C1 segment of cervical spinal cord (tissue), 14 donors: ENCODE data around the gene SSUH2.
"Not testable (repeated sequence)": the region's sequence is repeated elsewhere in the genome, so short reads cannot be mapped to it uniquely, and the experiment has no call there.

ENCODE experiments used
- DNase-seq, 14 donors: peaks; one replicate each; lab custom pipeline; 2025; lab: John Stamatoyannopoulos, UW

SSUH2 gene

DNA sequence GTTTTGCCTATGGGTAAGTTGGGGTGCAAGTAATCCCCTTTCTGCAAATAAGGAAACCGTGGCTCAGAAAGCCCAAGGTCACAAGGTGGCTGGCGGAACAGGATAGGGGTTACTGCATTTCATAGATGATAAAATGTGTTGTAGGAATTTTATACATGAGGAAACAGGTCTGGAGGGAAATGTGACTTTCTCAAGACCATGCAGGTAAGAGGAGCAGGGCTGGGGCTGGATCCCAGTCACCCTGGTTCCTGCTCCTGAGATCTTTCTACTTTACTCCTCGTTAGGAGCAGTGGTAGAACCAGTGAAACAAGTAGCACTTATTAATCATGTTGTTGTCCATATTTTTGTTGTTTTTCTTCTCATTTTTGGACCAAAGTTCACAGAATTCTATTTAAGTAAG lies 63.2 kb downstream of the SSUH2 start:
- DNase-seq, result no peak

DNA sequence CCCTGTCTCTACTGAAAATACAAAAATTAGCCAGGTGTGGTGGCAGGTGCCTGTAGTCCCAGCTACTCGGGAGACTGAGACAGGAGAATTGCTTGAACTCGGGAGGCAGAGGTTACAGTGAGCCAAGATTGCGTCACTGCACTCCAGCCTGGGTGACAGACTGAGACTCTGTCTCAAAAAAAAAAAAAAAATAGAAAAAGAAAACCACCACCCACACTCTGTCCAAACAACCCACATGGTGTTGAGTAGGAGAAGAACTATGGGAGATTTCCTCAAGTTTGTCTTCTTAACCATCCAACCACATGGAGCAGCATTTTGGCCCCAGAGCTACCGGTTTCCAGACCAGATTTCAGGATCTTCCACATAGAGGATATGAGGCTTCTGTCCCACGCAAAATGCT lies 64.2 kb downstream of the SSUH2 start:
- DNase-seq, result not testable (repeated sequence)

DNA sequence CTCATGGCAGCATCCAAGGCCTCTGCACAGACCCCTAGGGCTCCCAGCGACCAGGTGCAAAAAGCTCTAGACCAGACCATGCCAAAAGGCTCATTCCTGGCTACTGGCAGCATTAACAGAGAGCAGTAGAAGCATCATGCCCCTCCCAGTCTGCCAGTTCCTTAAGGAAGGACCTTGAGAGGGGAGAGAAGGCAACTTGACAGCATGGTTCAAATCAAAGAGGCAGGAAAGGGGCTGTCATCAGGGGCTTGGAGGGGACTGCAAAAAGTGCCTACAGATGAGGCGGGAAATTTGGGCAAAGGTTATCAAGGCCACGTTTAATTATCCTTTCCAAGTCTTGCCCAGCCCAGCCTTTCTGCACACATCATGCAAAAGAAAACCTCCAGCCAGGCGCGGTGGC lies 64.7 kb downstream of the SSUH2 start:
- DNase-seq, result no peak

DNA sequence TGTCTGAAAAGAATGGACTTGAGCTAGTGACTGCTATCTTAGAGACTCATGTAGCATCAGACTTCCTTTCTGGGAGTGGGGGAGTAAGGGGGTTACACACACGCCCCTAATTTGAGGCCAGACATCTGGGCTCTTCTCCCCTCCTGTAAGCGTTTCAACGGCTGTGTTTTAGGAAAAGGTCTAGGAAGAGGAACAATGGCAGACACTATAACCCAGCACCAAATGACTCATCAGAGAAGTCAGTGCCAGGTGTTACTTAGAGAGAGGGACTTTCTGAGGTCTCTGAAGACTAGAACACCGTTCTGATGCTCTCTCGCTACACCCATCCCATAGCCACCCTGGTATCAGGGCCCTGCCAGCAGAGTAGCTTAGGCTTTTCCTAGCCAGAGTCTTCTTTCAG lies 65.5 kb downstream of the SSUH2 start:
- no peak for DNase-seq

DNA sequence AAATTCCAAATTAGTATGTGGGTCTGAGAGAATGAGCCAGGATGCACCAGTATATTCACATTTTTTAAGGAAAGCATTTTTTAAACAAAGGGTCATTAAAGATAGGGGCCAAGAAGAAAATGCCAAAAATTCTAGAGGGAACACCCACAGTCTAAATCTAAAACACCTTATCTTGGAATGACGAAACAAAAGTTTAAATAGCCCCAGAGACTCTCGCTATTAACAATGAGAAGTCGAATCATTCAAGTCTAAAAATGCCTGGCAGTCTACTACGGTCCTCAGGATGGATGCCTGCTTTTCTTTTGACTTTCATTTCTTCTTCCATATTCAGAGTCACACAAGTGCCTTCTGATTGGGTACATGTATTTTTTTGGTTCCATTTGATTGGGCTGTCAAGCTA lies 66.3 kb downstream of the SSUH2 start:
- no peak for DNase-seq

DNA sequence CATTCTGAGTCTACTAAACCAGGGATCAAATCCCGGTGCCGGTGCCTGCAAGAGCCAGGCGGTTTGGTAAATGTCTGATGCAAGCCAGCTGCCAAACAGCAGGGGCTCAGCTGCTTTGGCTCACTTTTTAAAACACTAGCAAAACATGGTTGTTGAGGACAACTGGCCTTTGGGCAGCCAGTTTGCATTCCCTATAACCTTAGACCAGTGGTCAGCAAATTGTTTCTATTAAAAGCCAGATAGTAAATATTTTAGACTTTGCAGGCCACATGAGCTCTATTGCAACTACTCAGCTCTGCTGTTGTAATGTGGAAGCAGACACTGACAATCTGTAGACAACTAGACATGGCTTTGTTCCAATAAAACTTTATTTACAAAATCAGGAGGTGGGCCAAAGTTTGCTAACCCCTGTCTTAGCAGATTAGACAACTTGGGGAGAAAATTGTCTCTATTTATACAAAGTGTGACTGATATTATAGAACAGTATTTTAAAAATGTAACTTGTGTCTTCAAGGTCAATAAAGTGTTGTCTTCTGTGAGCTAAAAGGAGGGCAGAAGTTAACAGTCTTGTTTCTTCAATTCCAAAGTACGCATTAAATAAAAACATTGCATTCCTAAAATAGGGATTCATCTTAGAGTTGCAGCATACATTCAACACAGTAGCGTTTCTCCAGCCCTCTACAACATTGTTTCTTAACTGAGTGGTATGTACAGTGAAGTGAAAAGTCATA lies 67.6 kb downstream of the SSUH2 start:
- DNase-seq, result no peak

DNA sequence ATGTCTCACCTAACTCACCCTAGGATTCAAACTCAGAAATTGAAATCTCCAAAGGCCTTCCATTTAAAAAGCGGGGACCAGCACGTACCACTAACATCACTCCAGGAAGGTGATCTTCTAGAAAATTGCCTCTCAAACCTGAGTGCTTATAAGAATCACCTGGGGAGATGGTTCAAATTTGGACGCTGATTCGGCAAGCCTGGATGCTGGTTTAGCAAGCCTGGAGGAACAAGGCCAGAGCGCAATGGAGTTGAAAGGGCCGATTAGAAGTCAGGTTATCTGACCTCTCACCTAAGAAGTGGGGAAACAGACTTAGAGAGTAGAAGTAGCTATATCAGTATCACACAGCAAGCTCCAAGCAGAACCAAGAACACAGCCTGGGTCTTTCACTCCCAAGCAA lies 68.2 kb downstream of the SSUH2 start:
- DNase-seq, result no peak

DNA sequence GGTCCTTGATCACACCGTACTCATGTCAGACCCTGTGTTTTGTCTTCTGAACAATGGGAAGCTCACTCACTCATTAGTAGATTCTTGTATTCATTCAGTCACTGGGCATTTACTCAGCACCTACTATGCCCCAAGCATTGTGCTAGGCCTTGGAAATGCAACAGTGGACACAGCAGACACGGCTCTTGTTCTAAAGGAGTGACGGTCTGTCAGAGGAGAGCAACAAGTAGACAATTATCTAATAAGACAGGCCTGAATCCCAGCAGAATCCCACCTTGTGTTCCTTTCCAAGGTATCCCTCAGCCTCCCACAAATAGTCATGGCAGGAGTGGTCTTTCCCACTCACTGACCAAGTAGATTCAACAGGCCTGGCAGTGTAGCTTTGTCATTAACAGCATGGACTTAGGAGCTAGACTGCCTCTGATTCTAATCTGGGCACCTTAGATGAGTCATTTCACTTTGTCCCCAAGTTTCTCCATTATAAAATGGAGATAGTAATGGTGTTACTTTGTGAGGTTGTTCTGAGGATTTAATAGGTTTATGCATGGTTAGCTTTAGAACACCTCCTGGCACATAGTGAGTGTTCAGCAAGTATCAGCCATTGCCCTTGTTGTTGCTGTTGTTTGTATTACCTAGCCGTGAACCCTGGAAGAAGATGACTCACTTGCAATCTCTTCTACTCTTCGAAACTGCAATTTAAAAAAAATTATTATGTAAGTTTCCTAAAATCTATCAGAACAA lies 69.1 kb downstream of the SSUH2 start:
- DNase-seq, result no peak

DNA sequence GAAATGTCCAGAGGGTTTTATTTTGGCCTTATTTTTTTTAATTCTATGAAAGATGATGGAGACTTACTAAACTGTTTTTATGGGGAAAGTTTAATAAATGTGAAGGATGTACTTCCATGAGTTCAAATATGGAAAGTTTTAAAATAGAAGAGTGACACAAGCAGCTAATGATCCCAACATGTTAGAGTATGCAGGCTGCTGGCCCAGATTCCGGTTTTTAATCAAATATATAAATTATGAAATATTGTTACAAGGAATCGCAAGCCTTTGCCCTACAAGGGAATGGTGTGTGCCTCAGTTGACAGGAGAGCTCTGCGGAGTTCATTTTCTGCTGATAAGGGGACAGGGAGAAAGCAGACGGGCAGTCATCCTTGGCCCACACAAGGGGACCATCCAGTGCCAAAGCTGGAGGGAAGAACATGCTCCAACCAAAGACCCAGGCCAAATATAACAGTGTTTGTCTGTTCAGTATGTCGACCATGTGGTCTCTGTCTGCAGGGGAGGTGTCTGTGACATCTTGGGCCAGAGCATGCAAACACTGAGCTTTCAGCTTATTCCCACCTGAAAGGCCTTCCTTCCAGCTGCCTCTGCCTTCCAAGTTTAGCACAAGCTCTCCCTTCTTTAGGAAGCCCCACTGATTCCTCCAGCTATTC lies 69.8 kb downstream of the SSUH2 start:
- DNase-seq, result no peak

DNA sequence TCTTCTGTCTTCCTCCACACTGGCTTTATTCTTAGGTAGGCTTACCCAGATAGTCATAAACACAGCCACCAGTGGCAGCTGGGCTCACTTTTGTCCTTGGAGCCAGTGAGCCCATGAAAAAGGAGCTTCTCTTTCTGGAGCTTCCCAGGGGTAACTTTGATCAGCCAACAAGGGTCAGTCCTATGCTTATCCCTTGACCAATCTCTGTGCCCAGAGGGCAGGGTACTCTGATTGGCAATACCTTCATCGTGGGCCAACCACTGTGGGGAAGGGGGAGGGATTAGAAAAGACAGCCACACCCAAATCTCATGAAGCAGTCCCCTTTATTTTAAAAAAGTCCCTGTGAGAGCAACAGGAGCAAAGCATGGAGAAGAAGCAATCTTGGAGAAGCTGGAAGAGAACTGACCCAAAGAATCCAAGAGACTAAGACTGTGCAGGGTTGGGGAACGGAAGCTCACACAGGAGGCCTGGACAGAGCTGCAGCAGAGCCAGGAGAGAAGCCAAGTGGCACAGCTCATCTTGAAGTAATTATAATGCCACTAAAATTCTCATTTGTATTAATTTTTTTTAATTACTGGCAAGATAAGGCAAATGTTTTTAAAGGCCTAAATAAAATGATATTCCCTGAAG lies 70.4 kb downstream of the SSUH2 start:
- no peak for DNase-seq

DNA sequence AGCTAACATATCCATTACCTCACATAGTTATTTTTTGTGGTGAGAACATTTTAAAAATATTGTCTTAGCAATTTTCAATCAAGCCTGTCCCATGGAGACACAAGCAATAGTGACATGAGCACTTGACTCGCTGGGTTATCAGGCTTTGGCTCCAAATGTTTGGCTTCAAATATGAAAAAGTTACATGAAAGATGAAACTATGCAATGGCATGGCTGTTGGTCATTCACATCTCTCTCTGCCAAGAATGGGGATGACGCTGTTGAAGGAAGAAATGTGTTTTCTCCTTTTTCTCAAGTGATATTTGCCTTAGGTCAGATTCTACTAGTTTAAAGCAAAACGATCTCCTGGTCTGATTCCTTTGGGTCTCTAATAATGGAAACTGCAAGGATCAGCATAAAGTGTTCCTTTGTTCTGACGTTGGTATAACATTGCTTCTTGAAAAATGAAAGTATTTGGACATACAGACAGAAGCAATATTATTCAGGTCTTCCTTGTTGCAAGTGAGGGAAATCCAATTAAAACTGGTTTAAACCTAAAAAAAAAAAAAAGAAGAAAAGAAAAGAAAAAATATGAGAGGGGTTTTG lies 71.2 kb downstream of the SSUH2 start:
- DNase-seq, result no peak

DNA sequence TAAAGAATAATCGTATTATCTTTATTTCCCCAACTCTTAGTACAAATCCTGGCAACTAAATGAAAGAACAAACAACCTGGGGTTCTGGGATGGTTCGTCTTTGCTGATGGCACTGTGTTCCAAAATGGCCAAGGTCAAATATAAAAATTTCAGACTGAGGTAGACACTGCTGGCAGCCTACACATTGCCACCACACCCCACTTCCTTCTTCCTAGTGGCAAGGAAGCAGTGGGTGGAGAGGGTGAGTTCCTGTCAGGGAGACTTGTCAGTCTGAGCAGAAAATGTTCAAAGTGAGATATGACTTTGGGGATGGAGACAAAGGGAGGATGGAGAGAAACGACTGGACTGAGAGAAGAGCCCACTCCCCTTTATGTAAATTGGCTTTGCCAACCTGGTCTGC lies 73.3 kb downstream of the SSUH2 start:
- DNase-seq, result no peak
